GM12891 (cell line): Measurements from ENCODE around the gene ERN1.

ENCODE experiments used
- PAX5 ChIP-seq: IDR thresholded peaks from 2 replicates; pipeline ENCODE4 v1.6.1; 2011; ENCODE audit warnings: low read length, moderate library complexity, mild to moderate bottlenecking; ENCODE audit not compliant: insufficient read depth, severe bottlenecking
- POLR2A ChIP-seq: IDR thresholded peaks from 2 replicates; pipeline ENCODE4 v1.6.1; 2011; ENCODE audit warnings: low read depth, low read length, control low read depth
- POLR2AphosphoS5 ChIP-seq: IDR thresholded peaks from 2 replicates; pipeline ENCODE4 v1.6.1; 2011; ENCODE audit warnings: low read depth, low read length, control low read depth
- POU2F2 ChIP-seq: IDR thresholded peaks from 2 replicates; pipeline ENCODE4 v1.6.1; 2011; ENCODE audit warnings: low read depth, mild to moderate bottlenecking, control low read depth, low read length, moderate library complexity
- SPI1 ChIP-seq: IDR thresholded peaks from 2 replicates; pipeline ENCODE4 v1.6.1; 2011; ENCODE audit warnings: low read depth, low read length, control low read depth
- TAF1 ChIP-seq: IDR thresholded peaks from 2 replicates; pipeline ENCODE4 v1.6.1; 2011; ENCODE audit warnings: low read depth, low read length, control low read depth

DNA sequence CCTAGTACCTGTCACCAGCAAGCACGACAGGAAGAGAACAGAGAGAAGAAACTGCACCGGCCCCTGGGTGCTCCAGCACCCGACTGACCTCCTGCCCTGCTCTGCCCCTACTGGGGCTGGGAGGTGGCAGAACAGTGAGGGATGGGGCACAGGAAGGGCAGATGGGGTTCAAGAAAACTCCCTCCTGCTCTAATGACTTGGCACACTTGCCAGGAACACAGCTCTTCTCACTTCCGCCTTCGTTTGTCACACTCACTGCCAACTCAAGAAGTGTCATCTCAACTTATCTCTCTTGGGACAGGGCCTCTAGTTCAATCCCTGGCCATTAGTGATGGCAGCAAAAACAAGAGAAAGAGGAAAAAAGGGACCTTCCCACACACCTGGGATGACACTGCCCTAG lies 66.9 kb downstream of the ERN1 start:
- TF ChIP-seq POLR2AphosphoS5 (no peak), POLR2A (no peak), TAF1 (no peak), SPI1 (peak; percentile 76), PAX5 (no peak), POU2F2 (no peak)
